Measurements from ENCODE around the gene CTPS2. TPM values are rescaled to one million over a fixed set of nuclear protein-coding genes. Genes with fewer than 3 reads are reported as not detected.
"Not testable (repeated sequence)": the region's sequence is repeated elsewhere in the genome, so short reads cannot be mapped to it uniquely, and the experiment has no call there.

Gene CTPS2
- total and polyA plus RNA-seq, 10 donors = 5.3 to 11.7 (median 9.5) TPM

DNA sequence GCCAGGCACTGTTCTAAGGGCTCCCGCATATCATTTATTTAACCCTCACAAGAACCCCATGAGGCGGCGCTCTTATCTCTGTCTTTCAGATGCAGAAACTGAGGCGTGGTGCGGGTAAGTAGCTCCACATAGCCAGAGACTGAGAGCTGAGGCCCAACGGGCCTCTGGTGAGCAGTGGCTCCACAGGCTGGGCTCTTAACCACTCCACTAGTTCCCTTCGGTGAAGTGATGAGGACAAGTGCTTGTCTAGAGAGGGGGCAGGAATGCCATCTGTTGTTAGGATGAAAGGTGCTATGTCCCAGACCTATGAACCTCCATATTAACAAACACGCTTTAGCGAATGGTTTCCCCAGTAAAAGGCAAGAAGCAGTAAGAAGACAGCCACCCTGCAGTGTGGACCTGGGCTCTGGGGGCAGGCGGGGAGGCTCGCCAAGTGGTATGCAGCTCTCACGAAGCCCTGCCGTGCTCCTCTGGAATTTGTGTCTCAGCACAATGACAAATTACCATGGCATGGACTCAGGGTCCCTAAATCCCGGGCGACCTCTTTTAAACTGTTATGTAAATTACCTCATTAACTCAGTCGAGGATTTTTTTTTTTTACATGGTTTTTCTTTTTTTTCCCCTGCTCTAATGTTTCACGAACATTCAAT is 83.4 kb downstream of the CTPS2 start:
- intact Hi-C loops (cut with DNase I; ENCODE audit: low total_unique reads) = no loop called here

DNA sequence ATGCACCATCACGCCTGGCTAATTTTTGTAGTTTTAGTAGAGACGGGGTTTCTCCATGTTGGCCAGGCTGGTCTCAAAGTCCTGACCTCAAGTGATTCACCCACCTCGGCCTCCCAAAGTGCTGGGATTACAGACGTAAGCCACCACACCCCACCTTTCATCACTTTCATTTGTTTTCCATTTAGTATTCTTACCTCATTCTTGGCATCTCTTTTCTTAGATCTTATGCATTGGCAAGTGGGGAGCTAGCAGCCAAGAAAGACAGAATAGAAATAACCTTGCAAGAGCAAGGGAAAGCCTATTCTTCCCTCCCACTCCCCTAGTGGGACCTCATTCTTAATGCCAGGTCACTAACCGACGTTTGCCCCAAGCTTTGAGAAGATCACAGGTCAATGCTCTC is 84.0 kb downstream of the CTPS2 start:
- H3K4me1 ChIP-seq; H3K27ac ChIP-seq; H3K27me3 ChIP-seq (replicated peaks in 1 of 7); DNase-seq; H3K4me3 ChIP-seq; intact Hi-C loops (cut with DNase I; ENCODE audit: low total_unique reads); H3K36me3 ChIP-seq; H3K9me3 ChIP-seq: not testable (repeated sequence)
- 79 to 98% (median 90%) methylated on average over 6 of the region's 6 CpGs for WGBS, 5 donors

More for the DNA sequence above, 83.4 kb downstream of the CTPS2 start:
- Histone ChIP-seq H3K36me3 (no peaks in the 10 kb centered on the region), H3K27ac (no peak overlapping the region), H3K27me3 (replicated peaks in 1 of 7) (peaks cover 0 to 4% (median 0%) of the 10 kb centered on the region in 7 donors), H3K4me1 (no peaks in the 10 kb centered on the region), H3K9me3 (no peaks in the 10 kb centered on the region), H3K4me3 (no peak overlapping the region)
- TF ChIP-seq POLR2A (IDR thresholded peaks at IDR 0.05) (no peak), POLR2AphosphoS5 (IDR thresholded peaks at IDR 0.05) (no peak)
- TF ChIP-seq, protein P1, sequence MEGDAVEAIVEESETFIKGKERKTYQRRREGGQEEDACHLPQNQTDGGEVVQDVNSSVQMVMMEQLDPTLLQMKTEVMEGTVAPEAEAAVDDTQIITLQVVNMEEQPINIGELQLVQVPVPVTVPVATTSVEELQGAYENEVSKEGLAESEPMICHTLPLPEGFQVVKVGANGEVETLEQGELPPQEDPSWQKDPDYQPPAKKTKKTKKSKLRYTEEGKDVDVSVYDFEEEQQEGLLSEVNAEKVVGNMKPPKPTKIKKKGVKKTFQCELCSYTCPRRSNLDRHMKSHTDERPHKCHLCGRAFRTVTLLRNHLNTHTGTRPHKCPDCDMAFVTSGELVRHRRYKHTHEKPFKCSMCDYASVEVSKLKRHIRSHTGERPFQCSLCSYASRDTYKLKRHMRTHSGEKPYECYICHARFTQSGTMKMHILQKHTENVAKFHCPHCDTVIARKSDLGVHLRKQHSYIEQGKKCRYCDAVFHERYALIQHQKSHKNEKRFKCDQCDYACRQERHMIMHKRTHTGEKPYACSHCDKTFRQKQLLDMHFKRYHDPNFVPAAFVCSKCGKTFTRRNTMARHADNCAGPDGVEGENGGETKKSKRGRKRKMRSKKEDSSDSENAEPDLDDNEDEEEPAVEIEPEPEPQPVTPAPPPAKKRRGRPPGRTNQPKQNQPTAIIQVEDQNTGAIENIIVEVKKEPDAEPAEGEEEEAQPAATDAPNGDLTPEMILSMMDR (IDR thresholded peaks at IDR 0.05 in 8 of 11, conservative IDR thresholded peaks at IDR 0.05 in 3 of 11) = no peak
- 69 to 95% (median 91%) methylated on average over 11 to 17 of the region's 17 CpGs for WGBS, 5 donors
- no peak for DNase-seq

DNA sequence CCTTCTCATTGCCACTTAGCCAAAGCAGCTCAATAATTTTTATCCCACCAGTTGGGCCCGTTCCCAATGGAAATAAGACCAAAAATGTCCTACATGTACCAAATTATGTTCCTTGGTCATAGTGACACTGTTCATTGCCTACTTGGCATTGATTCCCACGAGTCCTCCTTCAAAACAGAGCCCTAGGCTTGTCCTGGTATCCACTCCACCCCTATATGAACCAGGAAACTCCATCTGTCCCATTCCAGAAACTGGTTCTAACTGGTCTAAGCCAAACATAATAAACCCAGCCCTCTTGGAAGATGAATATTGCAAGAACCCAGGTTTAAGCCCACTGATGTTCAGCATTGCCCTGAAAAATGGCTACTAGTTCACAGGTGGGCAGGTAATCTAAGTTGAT is 93.4 kb downstream of the CTPS2 start:
- intact Hi-C loops (cut with DNase I; ENCODE audit: low total_unique reads) = no loop called here
- Histone ChIP-seq H3K4me3 (no peak overlapping the region), H3K4me1 (no peaks in the 10 kb centered on the region), H3K27me3 (replicated peaks in 1 of 7) (peaks cover 0 to 4% (median 0%) of the 10 kb centered on the region in 7 donors), H3K36me3 (peaks cover 0 to 44% (median 0%) of the 10 kb centered on the region in 6 donors), H3K9me3 (no peaks in the 10 kb centered on the region), H3K27ac (no peak overlapping the region)
- no peak for DNase-seq
- WGBS, 5 donors = 65 to 100% (median 91%) methylated on average over 2 of the region's 2 CpGs
- TF ChIP-seq, protein P1 (IDR thresholded peaks at IDR 0.05 in 8 of 11, conservative IDR thresholded peaks at IDR 0.05 in 3 of 11) = no peak

DNA sequence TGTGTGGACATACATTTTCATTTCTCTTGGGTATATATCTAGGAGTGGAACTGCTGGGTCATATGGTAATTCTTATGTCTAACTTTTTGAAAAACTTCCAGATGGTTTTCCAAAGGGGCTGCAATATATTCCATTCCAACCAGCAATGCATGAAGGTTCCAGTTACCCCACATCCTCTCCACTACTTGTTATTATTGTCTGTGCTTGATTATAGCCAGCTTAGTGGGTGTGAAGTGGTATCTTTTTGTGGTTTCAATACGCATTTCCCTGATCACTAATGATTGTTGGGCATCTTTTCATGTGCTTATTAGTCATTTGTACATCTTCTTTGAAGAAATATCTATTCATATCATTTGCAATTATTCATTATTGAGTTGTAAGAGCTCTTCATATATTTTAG is 94.0 kb downstream of the CTPS2 start:
- Histone ChIP-seq H3K4me3 (no peak overlapping the region), H3K4me1 (no peaks in the 10 kb centered on the region), H3K27ac (no peak overlapping the region), H3K27me3 (replicated peaks in 1 of 7) (peaks cover 0 to 4% (median 0%) of the 10 kb centered on the region in 7 donors), H3K9me3 (no peaks in the 10 kb centered on the region), H3K36me3 (peaks cover 0 to 48% (median 0%) of the 10 kb centered on the region in 6 donors)
- 81 to 96% (median 91%) methylated on average over 1 of the region's 1 CpG for WGBS, 5 donors
- TF ChIP-seq, protein P1 (IDR thresholded peaks at IDR 0.05 in 8 of 11, conservative IDR thresholded peaks at IDR 0.05 in 3 of 11) = no peak
- no peak for TF ChIP-seq POLR2A (IDR thresholded peaks at IDR 0.05)
- no peak for TF ChIP-seq POLR2AphosphoS5 (IDR thresholded peaks at IDR 0.05)
- intact Hi-C loops (cut with DNase I; ENCODE audit: low total_unique reads) = no loop called here
- DNase-seq = no peak

Measured in spleen (tissue), 11 donors.